ENCODE data around the gene IPMK. TPM values are rescaled to one million over a fixed set of nuclear protein-coding genes. Genes with fewer than 3 reads are reported as not detected.

IPMK gene
- total and polyA plus RNA-seq, 2 of the 8 experiments (the other 6 are each of a cell fraction or from before 2014, with no cell fraction given) = 1.3 to 7.8 TPM

GRCh38 chr10:58157076-58157766, 110.5 kb downstream of the IPMK start:
- H3K79me2 ChIP-seq (ENCODE audit: control insufficient read depth in 1 of 2, insufficient read depth in 2 of 2, low read length in 2 of 2) = no peaks in the 10 kb centered on the region
- H3K4ac ChIP-seq (replicated peaks; ENCODE audit: insufficient read length, low read depth, low read length) = no peak overlapping the region
- TF ChIP-seq SIN3A (conservative IDR thresholded peaks at IDR 0.05 in 1 of 2, IDR thresholded peaks at IDR 0.05 in 1 of 2; ENCODE audit: low read depth in 1 of 2, low read length in 2 of 2) (no peak), GABPA (IDR thresholded peaks at IDR 0.05; ENCODE audit: borderline replicate concordance, insufficient read depth, low read length) (no peak), RXRA (IDR thresholded peaks at IDR 0.05; ENCODE audit: insufficient read depth, low read depth, low read length) (no peak), EGR1 (IDR thresholded peaks at IDR 0.05; ENCODE audit: borderline replicate concordance, low read depth, low read length) (no peak), ATF2 (IDR thresholded peaks at IDR 0.05; ENCODE audit: low read length) (no peak), TAF1 (IDR thresholded peaks at IDR 0.05; ENCODE audit: low read depth, low read length) (no peak), KDM1A (IDR thresholded peaks at IDR 0.05; ENCODE audit: borderline replicate concordance, low read length) (no peak), KDM4A (IDR thresholded peaks at IDR 0.05; ENCODE audit: low read depth, low read length, severe bottlenecking) (no peak), SP4 (IDR thresholded peaks at IDR 0.05; ENCODE audit: low read length) (no peak), RAD21 (IDR thresholded peaks at IDR 0.05 in 1 of 2, conservative IDR thresholded peaks at IDR 0.05 in 1 of 2; ENCODE audit: low read depth in 2 of 2, low read length in 2 of 2) (no peak)
- FAIRE-seq (no peak), DNase-seq (ENCODE audit: low read depth in 1 of 2, low spot score in 2 of 2) (no peak)
- no peaks in the 10 kb centered on the region for H4K20me1 ChIP-seq (replicated peaks in 1 of 2; ENCODE audit: control insufficient read depth in 1 of 2, insufficient read depth in 2 of 2, low read length in 2 of 2)
- H4K91ac ChIP-seq (replicated peaks; ENCODE audit: insufficient read length, low read length) = no peak overlapping the region
- H3K9ac ChIP-seq (replicated peaks in 1 of 4; ENCODE audit: extremely low read depth in 1 of 4, low read depth in 3 of 4, low read length in 3 of 4) = no peak overlapping the region
- no peak overlapping the region for H4K8ac ChIP-seq (ENCODE audit: extremely low read depth, insufficient read depth, low read length)
- WGBS, 2 experiments (ENCODE audit: extremely low coverage in 1 of 2, insufficient coverage in 1 of 2, insufficient read length in 1 of 2, insufficient replicate concordance in 2 of 2, low coverage in 1 of 2, low lambda C conversion rate in 2 of 2, missing lambda C conversion rate in 1 of 2) = 91% methylated on average over 7 of the region's 7 CpGs; no CpG with 5 or more reads in 1 of the 2 experiments
- POLR2A ChIA-PET (ENCODE audit: partially characterized antibody) = no interaction called here
- H2AK5ac ChIP-seq (ENCODE audit: low read depth, low read length) = no peak overlapping the region
- H2BK120ac ChIP-seq (replicated peaks; ENCODE audit: low read depth, low read length) = no peak overlapping the region
- no peak overlapping the region for H3K23ac ChIP-seq (ENCODE audit: insufficient read length)
- peaks cover 0 to 6% (median 1%) of the 10 kb centered on the region in 4 experiments; a peak in 2 of 7 replicates for H3K4me1 ChIP-seq (replicated peaks in 1 of 4; ENCODE audit: control insufficient read depth in 3 of 4, insufficient read depth in 4 of 4, low read length in 3 of 4)
- H2AFZ ChIP-seq (ENCODE audit: low read length) = no peak overlapping the region
- H3K18ac ChIP-seq (ENCODE audit: extremely low read depth, low read length) = no peak overlapping the region
- no peak overlapping the region for H3K4me3 ChIP-seq (ENCODE audit: extremely low read depth in 1 of 4, insufficient read depth in 2 of 4, low read depth in 3 of 4, low read length in 4 of 4)
- no peak overlapping the region for H3K4me2 ChIP-seq (ENCODE audit: insufficient read depth in 1 of 2, low read depth in 2 of 2, low read length in 2 of 2)
- no peaks in the 10 kb centered on the region for H3K79me1 ChIP-seq (ENCODE audit: low read depth, low read length)
- H3K27ac ChIP-seq (ENCODE audit: low read depth, low read length) = no peak overlapping the region
- H2BK20ac ChIP-seq (ENCODE audit: low read length) = no peak overlapping the region
- H3K27me3 ChIP-seq (replicated peaks in 1 of 4; ENCODE audit: control insufficient read depth in 3 of 4, extremely low read depth in 1 of 4, insufficient read depth in 3 of 4, low read length in 3 of 4) = no peaks in the 10 kb centered on the region
- H3K23me2 ChIP-seq (ENCODE audit: low read depth, low read length) = no peaks in the 10 kb centered on the region
- H3K14ac ChIP-seq (ENCODE audit: insufficient read length) = no peak overlapping the region
- CTCF ChIA-PET (ENCODE audit: partially characterized antibody) = interaction anchor here (0.8 kb wide), 1 partner anchor 500 kb away, joined by 3 read pairs; no protein-coding TSS in a partner anchor
- no peaks in the 10 kb centered on the region for H3K36me3 ChIP-seq (ENCODE audit: control insufficient read depth in 2 of 4, insufficient read depth in 4 of 4, low read length in 3 of 4)
- no peak overlapping the region for H2BK15ac ChIP-seq (ENCODE audit: low read length)
- no peak overlapping the region for H2BK5ac ChIP-seq (ENCODE audit: low read depth, low read length)
- H3K56ac ChIP-seq (replicated peaks; ENCODE audit: insufficient read length, low read depth, low read length) = no peak overlapping the region
- no peak overlapping the region for H4K5ac ChIP-seq (ENCODE audit: insufficient read length, low read depth, low read length)
- H2BK12ac ChIP-seq (ENCODE audit: low read depth, low read length) = no peak overlapping the region
- no peaks in the 10 kb centered on the region for H3K9me3 ChIP-seq (ENCODE audit: insufficient read depth in 2 of 2, low read depth in 1 of 2, low read length in 1 of 2)

Data from H1 (cell line).